Stimulated activated CD8-positive, alpha-beta memory T cell treated with anti-CD3 and anti-CD28 coated beads, Interleukin-12 subunit alpha, Interleukin-12 subunit beta, amount 100 ng/mL, for 24 hours (primary cell): Measurements from ENCODE around the gene PCNX4.

Experiments
- DNase-seq: peaks from one replicate; pipeline ENCODE4 v3.0.0-alpha.2; 2020; ENCODE audit errors: extremely low read depth

Gene PCNX4

DNA sequence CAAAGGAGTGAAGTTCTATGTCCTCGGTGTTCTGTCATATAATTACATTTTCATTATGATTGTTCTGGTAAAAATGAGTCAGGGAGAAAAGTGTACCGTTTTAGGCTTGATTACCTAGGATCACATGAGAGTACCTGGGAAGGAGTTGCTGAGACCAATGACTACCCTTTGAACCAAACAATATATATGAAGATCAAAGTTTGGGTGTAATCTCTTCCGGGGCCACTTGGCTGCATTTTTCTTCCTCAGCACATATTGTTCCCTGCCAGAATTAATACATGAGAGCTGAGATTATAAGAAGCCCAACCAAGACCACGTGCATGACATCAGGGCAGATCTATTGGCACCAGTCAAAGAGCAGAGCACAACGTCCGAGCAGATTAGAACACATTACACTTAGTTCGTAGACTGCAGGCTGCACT, 114.5 kb downstream of the PCNX4 start:
- no peak for DNase-seq

DNA sequence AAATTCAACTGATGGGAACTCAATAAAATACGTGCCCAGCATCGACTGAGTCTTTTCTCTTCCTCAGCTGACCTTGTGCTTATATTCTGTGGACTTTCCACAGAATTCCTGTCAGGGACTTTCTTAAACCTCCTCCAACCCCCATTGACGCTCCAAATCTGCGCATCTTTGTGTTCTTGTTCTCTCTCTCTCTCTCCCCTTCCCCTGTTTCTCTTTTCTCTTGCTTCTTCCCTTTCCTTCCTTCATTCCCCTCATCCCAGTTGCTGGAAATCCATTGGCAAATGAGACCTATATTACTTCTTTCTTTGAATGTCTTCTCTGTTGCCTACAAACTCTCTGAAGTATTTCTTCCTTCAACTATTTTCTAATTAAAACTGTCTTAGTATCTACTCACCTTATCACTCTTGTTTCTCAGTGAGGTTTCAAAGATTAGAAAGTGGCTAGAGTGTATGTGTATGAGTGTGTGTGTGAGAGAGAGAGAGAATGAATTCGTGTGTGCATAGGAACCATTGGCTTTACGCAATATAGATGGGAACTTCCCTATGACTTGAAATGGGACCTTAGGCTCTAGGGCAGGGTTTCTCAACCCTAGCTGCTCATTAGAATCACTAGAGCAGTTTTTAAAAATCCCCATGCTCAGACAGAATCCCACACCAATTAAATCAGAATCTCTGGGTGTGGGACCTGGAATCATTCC, 115.3 kb downstream of the PCNX4 start:
- no peak for DNase-seq

DNA sequence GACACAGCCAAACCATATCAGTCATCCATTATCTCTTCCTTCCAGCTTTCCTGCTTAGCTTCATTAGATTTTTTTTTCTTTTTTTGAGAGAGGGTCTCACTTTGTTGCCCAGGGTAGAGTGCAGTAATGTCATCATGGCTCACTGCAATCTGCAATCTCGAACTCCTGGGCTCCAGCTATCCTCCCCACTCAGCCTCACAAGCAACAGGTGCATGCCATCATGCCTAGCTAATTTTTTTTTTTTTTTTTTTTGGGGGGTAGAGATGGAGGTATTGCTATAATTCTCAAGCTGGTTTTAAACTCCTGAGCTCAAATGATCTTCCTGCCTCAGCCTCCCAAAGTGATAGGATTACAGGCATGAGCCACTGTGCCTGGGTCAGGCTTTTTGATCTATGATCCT, 119.0 kb downstream of the PCNX4 start:
- DNase-seq, result no peak

DNA sequence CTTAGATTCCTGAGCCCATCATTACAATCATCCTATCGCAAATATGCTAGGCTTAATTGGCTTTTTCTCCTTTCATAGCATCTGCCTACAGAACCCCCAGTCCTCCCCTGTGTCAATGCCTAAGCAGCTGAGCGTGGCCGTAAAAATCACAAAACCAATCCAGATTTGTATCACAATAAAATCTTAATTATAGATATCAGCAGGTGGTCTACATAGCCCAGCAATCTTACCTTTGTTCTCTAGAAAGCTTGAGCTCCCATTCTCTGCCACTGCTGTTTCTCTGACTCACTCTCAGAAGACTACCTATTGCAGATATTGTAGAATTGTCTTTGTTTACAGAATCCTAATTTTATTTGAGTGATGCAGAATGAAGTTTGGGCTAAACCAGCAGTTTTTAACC, 119.4 kb downstream of the PCNX4 start:
- DNase-seq, result no peak

DNA sequence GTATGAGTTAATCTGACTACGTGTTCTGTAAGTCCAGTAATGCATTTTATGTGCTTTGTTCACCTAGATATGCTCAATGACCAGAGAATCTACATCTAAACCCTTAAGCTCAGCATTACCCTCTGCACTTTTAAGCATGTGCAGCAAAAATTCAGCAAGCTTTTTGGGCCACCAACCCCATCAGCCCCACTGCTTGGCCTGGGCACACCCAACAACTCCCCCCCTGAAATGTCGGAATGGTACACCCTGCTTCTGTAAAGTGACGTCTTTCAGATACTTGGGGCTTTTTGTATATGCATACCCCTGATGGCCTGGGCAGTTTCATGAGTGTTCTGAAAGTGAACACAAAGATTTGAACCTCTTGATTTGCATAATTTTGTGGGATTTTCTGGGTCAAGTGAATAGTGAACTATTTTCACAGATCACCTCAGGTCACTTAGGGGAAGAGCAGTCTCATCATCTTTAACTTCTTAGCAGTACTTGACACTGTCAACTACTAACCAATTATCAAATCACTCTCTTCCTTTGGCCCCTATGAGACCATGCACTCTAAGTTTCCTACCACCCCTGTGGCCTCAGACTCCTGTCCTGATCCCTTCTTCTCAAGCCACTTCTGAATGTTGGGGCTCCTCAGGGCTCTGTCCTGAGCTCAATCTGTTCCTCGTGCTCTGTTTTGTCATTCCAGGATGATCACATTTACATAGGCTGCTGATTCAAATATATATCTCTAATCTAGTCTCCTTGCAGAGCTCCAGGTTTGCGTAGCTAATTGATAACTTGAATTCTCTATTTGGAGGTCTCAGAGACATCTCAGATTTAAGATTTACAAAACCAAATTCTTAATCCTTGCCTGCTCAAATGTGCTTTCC, 121.0 kb downstream of the PCNX4 start:
- no peak for DNase-seq

DNA sequence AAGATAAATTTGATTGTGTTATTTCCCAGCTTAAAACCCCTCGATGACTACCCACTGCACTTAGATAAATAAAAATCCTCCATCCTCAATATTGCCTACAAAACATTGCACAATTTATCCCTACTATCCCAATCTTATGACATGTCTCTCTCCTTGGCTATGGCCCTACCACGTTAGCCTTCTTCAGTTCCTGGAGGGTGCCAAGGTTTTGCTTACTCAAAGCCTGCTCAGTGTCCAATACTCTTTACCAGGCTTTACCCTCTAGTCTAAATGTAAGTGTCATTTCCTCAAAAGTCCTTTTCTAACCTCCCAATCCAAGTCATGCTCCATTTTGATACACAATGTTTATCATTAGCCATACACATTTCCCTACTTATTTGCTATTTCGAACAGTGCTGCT, 122.3 kb downstream of the PCNX4 start:
- DNase-seq, result no peak

DNA sequence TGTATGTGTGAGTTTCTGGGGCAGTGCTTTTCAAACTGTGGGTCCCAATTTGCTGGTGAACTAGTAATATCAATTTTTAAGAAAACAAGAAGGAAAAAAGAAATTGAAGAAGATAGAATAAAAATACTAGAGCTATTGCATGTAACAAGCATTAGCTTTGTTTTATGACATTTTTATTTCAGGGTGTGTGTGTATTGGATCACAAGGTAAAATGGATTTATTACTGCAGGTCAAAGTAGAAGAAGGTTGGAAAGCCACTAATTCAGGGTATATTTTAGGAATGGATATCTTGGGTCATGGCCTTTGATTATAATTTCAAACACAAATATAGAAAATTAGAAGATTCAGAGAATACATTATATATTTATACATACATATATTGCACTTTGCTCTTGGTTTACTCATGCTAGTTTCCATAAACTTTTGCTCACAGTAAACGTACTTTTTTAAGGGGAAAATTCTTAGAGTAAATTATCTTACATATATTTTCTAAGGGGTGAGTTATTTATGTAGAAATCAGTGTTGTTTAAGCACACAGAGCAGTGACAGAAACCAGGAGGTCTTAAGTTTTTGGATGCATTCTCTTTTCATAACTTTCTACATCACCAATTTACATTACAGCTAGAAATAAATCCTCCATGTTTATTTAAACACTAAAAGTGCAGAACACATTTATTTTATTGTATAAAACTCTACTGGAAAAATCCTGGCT, 122.8 kb downstream of the PCNX4 start:
- DNase-seq, result no peak

DNA sequence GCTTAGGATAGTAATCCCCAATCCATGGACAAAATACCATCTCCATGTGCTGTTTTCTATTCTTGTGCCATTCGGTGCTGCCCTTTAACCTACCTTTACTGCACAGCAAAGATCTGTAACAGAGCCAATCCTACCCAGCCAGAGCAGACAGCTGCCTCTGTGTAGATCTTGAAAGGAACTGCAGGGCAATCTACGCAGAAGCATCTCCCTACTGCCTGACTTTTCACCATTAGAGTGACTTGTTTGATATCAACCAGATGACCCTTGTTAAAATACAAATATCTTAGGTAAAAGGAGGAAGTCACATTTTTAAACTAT, 123.4 kb downstream of the PCNX4 start:
- DNase-seq, result no peak

DNA sequence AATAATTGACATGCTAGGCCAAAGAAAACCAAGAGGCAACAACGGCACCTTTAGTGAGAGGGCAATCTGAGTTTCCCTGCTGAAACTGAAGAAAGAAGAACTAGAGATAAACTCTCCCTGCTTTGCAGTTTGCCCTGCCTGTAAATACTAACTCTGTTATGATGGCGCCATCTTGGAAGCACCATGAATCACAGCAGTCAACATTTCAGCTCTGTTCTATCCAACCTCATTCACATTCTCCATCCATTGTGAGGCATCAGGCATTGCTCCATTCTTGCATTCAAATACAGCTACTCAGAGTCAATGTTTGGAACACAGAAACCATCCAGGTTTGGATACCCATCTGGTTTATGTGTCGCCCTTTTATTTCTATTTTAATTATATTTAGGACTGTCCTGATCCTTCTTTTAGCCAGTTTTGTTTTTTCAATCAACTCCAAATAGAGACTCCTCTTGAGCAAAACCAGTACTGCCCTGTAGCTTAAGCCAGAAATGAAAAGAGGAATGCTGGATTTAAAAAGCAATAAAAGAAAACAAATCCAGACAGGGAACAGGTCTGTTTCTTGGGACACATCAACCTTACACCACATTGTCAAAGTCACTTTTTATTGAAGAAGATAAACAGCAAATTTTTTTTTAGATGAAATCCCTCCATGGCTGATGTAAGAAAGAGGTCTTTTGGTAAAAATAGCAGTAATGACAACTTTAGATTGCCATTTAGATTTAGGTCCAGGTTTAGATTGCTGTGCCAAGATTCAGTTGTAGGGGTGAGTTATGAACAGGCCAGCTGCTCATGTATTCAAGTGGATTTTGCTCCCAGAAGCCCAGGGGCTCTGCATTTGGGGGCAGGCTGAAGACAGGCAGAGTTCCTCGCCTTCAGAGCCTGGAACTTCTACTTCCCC, 124.0 kb downstream of the PCNX4 start:
- no peak for DNase-seq

DNA sequence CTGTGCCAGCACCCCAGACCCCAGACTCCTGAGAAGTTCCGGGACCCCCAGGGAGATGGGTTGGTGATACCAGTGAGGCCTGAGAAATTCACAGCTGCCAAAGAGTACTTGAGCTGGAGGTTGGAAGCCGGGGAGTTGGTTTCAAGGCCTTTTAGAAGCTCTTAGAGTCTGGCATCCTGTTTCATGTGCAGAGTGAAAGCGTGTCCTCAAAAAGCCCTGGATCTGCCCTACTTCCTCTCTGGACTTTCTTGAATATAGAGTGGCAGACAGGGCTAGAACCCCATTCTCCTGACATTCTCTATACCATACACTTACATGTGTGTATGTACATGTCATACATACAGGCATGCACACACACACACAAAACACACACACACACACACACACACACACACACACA, 126.0 kb downstream of the PCNX4 start:
- DNase-seq, result no peak
